DMS153 treated with DMSO at 0.1 percent for 48 hours (cell line): ENCODE results near the gene CPLANE1.
"Not testable (repeated sequence)": the region's sequence is repeated elsewhere in the genome, so short reads cannot be mapped to it uniquely, and the experiment has no call there.

Experiments used
- DNase-seq: peaks from one replicate; lab custom pipeline; 2025; ENCODE audit not compliant: unreplicated experiment; lab: John Stamatoyannopoulos, UW

CPLANE1 gene

GRCh38 chr5:37248970-37249814 is at the start of gene CPLANE1:
CPLANE1 (minus strand) TSS chr5:37249376; CDS start chr5:37247698, 1,678 bp downstream.
- DNase-seq = peak; percentile 68

- not testable (repeated sequence) for DNase-seq
Measured at GRCh38 chr5:37296313-37296712, 47.1 kb upstream of the CPLANE1 start.

GRCh38 chr5:37283214-37283820 is 34.1 kb upstream of the CPLANE1 start:
- DNase-seq = no peak

GRCh38 chr5:37275511-37275910 is 26.3 kb upstream of the CPLANE1 start:
- DNase-seq = no peak

- DNase-seq = no peak
Measured at GRCh38 chr5:37272511-37272910, 23.3 kb upstream of the CPLANE1 start.

GRCh38 chr5:37268100-37268499 is 18.9 kb upstream of the CPLANE1 start:
- DNase-seq = not testable (repeated sequence)

GRCh38 chr5:37255774-37256358 is 6.7 kb upstream of the CPLANE1 start:
- DNase-seq = no peak

- DNase-seq = no peak
Measured at GRCh38 chr5:37254581-37254980, 5.4 kb upstream of the CPLANE1 start.

GRCh38 chr5:37251665-37252064 is 2.5 kb upstream of the CPLANE1 start:
- DNase-seq = no peak

GRCh38 chr5:37249815-37250164 is 614 bp upstream of the CPLANE1 start:
- no peak for DNase-seq

GRCh38 chr5:37248421-37248969 is 681 bp downstream of the CPLANE1 start:
- DNase-seq = no peak

GRCh38 chr5:37247496-37247895 is 1.7 kb downstream of the CPLANE1 start:
- no peak for DNase-seq

- no peak for DNase-seq
Measured at GRCh38 chr5:37247036-37247435, 2.1 kb downstream of the CPLANE1 start.

- DNase-seq = no peak
Measured at GRCh38 chr5:37234288-37234687, 14.9 kb downstream of the CPLANE1 start.

GRCh38 chr5:37226377-37226776 is 22.8 kb downstream of the CPLANE1 start:
- DNase-seq = no peak

GRCh38 chr5:37222181-37222580 is 27.0 kb downstream of the CPLANE1 start:
- DNase-seq = no peak

- not testable (repeated sequence) for DNase-seq
Measured at GRCh38 chr5:37220426-37220825, 28.8 kb downstream of the CPLANE1 start.

- DNase-seq = not testable (repeated sequence)
Measured at GRCh38 chr5:37219384-37219783, 29.8 kb downstream of the CPLANE1 start.

- no peak for DNase-seq
Measured at GRCh38 chr5:37217976-37218375, 31.2 kb downstream of the CPLANE1 start.

GRCh38 chr5:37214550-37214949 is 34.6 kb downstream of the CPLANE1 start:
- DNase-seq = peak; percentile 56

GRCh38 chr5:37212096-37212495 is 37.1 kb downstream of the CPLANE1 start:
- DNase-seq = no peak

GRCh38 chr5:37211661-37212060 is 37.5 kb downstream of the CPLANE1 start:
- no peak for DNase-seq
